Measurements from ENCODE around the gene DNAJC1.

DNAJC1 gene

DNA sequence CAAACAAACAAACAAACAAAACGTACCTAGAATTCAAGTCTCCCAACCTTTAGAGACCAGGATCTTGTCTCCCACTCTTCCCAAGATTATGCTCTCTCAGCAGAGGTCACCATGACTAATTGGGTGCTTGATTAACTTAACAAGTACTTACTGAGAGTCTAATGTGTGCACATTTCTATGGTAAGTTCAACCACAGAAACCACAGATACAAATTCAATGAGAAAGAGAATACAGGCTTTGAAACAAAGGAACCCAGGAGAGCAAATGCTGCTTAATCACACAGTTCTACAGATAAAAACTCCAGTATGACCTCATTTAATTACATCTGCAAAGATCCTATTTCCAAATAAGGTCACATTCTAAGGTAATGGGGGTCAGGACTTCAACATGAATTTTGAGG is 142.8 kb downstream of the DNAJC1 start:
- TF ChIP-seq FOXP2 (optimal IDR thresholded peaks at IDR 0.05; ENCODE audit: borderline replicate concordance, extremely low read depth, extremely low read length, insufficient read depth) (no peak), TAF1 (IDR thresholded peaks at IDR 0.05; ENCODE audit: borderline replicate concordance, insufficient read depth, low read length) (no peak), SIN3A (IDR thresholded peaks at IDR 0.05; ENCODE audit: borderline replicate concordance, insufficient read depth, low read length) (no peak), POLR2AphosphoS5 (IDR thresholded peaks at IDR 0.05; ENCODE audit: low read depth, low read length) (no peak)
- TF ChIP-seq, protein P1, sequence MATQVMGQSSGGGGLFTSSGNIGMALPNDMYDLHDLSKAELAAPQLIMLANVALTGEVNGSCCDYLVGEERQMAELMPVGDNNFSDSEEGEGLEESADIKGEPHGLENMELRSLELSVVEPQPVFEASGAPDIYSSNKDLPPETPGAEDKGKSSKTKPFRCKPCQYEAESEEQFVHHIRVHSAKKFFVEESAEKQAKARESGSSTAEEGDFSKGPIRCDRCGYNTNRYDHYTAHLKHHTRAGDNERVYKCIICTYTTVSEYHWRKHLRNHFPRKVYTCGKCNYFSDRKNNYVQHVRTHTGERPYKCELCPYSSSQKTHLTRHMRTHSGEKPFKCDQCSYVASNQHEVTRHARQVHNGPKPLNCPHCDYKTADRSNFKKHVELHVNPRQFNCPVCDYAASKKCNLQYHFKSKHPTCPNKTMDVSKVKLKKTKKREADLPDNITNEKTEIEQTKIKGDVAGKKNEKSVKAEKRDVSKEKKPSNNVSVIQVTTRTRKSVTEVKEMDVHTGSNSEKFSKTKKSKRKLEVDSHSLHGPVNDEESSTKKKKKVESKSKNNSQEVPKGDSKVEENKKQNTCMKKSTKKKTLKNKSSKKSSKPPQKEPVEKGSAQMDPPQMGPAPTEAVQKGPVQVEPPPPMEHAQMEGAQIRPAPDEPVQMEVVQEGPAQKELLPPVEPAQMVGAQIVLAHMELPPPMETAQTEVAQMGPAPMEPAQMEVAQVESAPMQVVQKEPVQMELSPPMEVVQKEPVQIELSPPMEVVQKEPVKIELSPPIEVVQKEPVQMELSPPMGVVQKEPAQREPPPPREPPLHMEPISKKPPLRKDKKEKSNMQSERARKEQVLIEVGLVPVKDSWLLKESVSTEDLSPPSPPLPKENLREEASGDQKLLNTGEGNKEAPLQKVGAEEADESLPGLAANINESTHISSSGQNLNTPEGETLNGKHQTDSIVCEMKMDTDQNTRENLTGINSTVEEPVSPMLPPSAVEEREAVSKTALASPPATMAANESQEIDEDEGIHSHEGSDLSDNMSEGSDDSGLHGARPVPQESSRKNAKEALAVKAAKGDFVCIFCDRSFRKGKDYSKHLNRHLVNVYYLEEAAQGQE (IDR thresholded peaks at IDR 0.05; ENCODE audit: insufficient read depth in 1 of 2, low read depth in 2 of 2, low read length in 2 of 2) = no peak

DNA sequence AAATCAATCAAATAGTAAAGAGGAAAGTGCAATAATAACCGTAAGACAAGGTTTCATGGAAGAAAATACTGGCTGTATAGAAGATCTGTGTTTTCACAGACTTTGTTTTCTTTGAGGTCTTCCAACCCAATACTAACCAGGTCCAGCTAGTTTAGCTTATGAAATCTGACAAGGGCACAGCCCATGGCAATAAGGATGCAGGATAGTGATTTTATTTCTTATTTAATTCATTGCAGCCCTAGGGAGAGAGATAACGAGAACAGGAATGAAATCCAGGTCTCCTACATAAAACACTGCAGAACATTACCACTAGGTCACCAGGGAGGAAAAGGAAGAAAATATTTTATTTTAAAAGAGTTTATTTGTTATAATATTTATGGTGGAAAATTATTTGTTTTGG is 145.1 kb downstream of the DNAJC1 start:
- TF ChIP-seq SIN3A (IDR thresholded peaks at IDR 0.05; ENCODE audit: borderline replicate concordance, insufficient read depth, low read length) = no peak
- TF ChIP-seq, protein P1 (IDR thresholded peaks at IDR 0.05; ENCODE audit: insufficient read depth in 1 of 2, low read depth in 2 of 2, low read length in 2 of 2) = no peak
- no peak for TF ChIP-seq TAF1 (IDR thresholded peaks at IDR 0.05; ENCODE audit: borderline replicate concordance, insufficient read depth, low read length)
- TF ChIP-seq FOXP2 (optimal IDR thresholded peaks at IDR 0.05; ENCODE audit: borderline replicate concordance, extremely low read depth, extremely low read length, insufficient read depth) = no peak
- no peak for TF ChIP-seq POLR2AphosphoS5 (IDR thresholded peaks at IDR 0.05; ENCODE audit: low read depth, low read length)

DNA sequence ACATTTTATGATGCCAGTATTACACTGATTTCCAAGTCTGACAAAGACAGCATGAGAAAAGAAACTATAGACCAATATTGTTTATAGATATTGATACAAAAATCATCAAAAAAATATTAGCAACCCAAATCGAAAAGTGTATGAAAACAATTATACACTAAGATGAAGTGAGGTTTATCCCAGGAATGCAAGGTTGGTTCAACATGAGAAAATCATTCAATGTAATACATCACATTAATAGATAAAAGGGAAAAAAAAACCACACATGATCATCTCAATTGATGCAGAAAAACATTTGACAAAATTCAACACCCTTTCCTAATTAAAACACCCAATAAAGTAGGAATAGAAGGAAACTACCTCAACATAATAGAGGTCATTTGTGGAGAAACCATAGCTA is 153.9 kb downstream of the DNAJC1 start:
- TF ChIP-seq FOXP2 (optimal IDR thresholded peaks at IDR 0.05; ENCODE audit: borderline replicate concordance, extremely low read depth, extremely low read length, insufficient read depth) (no peak), TAF1 (IDR thresholded peaks at IDR 0.05; ENCODE audit: borderline replicate concordance, insufficient read depth, low read length) (no peak), SIN3A (IDR thresholded peaks at IDR 0.05; ENCODE audit: borderline replicate concordance, insufficient read depth, low read length) (no peak), POLR2AphosphoS5 (IDR thresholded peaks at IDR 0.05; ENCODE audit: low read depth, low read length) (no peak)
- TF ChIP-seq, protein P1 (IDR thresholded peaks at IDR 0.05; ENCODE audit: insufficient read depth in 1 of 2, low read depth in 2 of 2, low read length in 2 of 2) = no peak

DNA sequence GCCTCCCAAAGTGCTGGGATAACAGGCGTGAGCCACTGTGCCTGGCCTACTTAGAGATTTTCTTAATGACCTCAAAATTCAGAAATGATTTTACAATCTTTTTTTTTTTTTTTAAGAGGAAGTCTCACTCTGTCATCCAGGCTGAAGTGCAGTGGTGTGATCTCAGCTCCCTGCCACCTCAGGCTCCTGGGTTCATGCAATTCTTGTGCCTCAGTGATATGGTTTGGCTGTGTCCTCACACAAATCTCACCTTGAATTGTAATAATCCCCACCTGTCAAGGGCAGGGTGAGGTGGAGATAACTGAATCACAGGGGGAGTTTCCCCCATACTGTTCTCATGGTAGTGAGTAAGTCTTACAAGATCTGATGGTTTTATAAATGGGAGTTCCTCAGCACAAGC is 159.9 kb downstream of the DNAJC1 start:
- TF ChIP-seq, protein P1 (IDR thresholded peaks at IDR 0.05; ENCODE audit: insufficient read depth in 1 of 2, low read depth in 2 of 2, low read length in 2 of 2) = no peak
- no peak for TF ChIP-seq TAF1 (IDR thresholded peaks at IDR 0.05; ENCODE audit: borderline replicate concordance, insufficient read depth, low read length)
- no peak for TF ChIP-seq SIN3A (IDR thresholded peaks at IDR 0.05; ENCODE audit: borderline replicate concordance, insufficient read depth, low read length)
- TF ChIP-seq FOXP2 (optimal IDR thresholded peaks at IDR 0.05; ENCODE audit: borderline replicate concordance, extremely low read depth, extremely low read length, insufficient read depth) = no peak
- TF ChIP-seq POLR2AphosphoS5 (IDR thresholded peaks at IDR 0.05; ENCODE audit: low read depth, low read length) = no peak

DNA sequence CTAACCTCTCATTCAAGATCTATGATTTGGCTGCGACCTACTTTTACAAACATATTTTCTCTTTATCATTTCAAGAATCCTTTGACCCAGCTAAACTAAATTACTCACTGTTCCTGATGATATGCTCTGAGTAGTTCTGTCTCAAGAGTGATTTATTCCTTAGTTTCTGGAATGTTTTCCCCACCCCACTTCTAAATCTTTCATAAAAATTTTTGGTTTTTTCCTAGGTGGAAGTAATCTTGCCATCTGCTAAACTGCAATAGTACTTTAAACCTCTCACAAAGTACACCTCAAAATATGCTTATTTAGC is 170.8 kb downstream of the DNAJC1 start:
- TF ChIP-seq POLR2AphosphoS5 (IDR thresholded peaks at IDR 0.05; ENCODE audit: low read depth, low read length) = no peak
- no peak for TF ChIP-seq FOXP2 (optimal IDR thresholded peaks at IDR 0.05; ENCODE audit: borderline replicate concordance, extremely low read depth, extremely low read length, insufficient read depth)
- TF ChIP-seq, protein P1 (IDR thresholded peaks at IDR 0.05; ENCODE audit: insufficient read depth in 1 of 2, low read depth in 2 of 2, low read length in 2 of 2) = no peak
- TF ChIP-seq TAF1 (IDR thresholded peaks at IDR 0.05; ENCODE audit: borderline replicate concordance, insufficient read depth, low read length) = no peak
- TF ChIP-seq SIN3A (IDR thresholded peaks at IDR 0.05; ENCODE audit: borderline replicate concordance, insufficient read depth, low read length) = no peak

Data from PFSK-1 (cell line).